Activated CD4-positive, CD25-positive, alpha-beta regulatory T cell (primary cell): ENCODE data around the gene IL1RL2.

Experiments
- DNase-seq, 4 experiments: peaks; one replicate each; lab custom pipeline; 2025; lab: John Stamatoyannopoulos, UW

Gene IL1RL2

DNA sequence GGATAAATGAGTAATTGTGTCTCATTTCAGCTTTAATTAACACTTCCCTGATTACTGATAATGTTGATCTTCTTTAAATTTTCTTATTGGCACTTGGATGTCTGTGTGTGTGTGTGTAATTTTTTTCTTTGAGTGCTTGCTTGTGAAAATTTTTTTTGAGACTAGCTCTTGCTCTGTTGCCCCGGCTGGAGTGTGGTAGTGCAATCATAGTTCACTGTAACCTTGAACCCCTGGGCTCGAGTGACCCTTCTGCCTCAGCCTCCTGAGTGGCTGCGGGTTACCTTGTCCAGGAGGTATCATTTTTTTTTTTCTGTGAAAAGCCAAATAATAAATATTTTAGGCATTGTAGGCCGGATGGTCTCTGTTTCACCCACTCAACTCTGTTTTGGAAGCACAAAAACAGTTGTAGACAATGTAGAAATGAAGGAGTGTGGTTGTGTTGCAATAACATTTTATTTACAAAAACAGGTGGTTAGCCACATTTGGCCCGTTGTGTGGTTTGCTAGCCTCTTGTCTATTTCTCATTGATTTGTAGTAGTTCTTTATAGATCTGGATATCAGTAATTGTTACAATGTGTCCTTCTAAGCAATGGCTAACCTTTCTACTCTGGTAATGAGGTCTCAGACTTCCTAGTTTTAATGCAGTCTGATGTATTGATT, 7.9 kb downstream of the IL1RL2 start:
- no peak for DNase-seq

DNA sequence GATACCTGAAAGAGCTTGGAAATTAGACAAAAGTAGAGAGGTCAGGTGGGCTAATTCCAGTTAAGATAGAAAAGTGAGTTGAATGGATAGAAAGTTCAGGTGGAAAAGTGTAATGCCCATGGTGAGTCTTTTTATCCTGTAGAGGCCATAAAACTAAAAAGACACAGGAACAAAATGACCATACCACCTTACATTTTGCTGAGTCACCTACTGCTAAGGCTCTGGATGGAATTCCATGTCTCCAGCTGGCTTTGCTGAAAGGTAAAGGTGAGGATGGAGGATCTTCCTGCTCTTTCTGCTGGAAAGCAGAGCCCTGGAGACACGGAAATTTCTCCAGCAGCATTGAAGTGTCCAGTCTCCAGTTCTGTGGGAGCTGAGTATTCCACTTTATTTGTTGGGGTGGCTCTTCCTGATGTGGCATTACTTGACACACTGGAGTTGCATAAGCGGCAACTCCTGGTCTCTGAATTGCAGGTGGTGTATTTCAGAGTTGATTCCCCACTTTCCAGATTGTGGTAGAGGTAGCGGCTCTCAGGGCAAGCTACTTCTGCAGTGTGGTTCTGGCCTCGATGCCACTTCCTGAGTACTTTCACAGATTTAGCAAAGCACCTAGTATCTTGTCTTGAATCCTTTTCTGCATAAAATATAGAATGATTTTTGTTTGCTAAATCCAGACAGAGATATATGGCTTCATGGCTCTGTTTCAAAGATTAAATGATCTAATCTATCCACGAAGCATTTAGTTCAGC, 10.7 kb downstream of the IL1RL2 start:
- DNase-seq = no peak

DNA sequence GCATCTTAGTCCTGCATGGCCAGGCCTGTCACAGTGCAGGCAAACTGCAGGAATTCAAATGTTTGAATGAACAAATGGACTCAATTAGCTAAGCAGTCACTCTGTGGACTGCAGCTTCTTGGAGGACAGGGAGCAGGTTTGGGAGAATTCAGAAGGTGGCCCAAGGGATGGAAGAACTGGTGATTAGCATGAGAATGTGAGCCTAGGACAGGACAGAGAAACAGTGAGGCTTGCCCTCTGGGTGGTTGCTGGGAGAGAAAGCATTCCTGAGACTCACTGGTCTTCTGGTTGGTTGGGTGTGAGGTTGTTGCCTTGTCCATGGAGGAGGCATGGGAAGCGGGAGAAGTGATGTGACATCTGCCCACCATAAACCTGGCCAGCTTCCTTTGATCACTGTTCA, 13.7 kb downstream of the IL1RL2 start:
- DNase-seq = no peak

- DNase-seq = no peak
Observed at GRCh38 chr2:102204638-102205037, 17.8 kb downstream of the IL1RL2 start.

- no peak for DNase-seq
Observed at GRCh38 chr2:102206666-102207341, 20.0 kb downstream of the IL1RL2 start.

DNA sequence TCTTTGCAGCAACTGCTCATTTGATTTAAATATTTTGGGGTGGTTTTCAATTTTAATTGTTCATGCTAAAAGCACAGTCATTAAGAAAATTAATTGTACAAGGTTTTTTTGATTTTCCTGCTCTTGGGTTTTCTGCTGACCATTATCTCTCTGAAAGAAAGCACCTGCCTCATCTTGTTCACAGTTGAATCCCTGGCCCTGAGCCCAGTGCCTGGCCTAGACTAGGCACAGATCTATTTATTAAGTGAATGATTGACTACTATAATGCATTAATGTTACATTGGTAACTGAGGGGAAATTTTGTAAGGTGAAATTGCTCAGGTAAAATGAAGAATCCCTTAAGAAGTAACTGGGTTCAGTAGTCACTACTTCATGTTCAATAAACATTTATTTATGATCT, 22.0 kb downstream of the IL1RL2 start:
- DNase-seq = no peak

- no peak for DNase-seq
Observed at GRCh38 chr2:102209474-102209873, 22.7 kb downstream of the IL1RL2 start.

DNA sequence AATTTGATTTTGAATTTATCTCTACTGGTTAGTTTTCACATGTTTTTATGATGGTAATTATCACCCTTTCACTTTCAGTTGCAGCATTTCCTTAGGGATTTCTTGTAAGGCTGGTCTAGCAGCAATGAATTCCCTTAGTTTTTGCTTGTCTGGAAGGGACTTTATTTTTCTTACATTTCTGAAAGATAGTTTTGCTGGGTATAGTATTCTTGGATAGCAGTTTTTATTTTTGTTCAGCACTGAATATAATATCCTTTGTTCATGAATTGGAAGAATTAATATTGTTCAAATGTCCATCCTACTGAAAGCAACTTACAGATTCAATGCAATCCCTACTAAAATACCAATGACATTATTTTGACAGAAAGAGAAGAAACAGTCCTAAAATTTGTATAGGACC, 30.2 kb downstream of the IL1RL2 start:
- no peak for DNase-seq

DNA sequence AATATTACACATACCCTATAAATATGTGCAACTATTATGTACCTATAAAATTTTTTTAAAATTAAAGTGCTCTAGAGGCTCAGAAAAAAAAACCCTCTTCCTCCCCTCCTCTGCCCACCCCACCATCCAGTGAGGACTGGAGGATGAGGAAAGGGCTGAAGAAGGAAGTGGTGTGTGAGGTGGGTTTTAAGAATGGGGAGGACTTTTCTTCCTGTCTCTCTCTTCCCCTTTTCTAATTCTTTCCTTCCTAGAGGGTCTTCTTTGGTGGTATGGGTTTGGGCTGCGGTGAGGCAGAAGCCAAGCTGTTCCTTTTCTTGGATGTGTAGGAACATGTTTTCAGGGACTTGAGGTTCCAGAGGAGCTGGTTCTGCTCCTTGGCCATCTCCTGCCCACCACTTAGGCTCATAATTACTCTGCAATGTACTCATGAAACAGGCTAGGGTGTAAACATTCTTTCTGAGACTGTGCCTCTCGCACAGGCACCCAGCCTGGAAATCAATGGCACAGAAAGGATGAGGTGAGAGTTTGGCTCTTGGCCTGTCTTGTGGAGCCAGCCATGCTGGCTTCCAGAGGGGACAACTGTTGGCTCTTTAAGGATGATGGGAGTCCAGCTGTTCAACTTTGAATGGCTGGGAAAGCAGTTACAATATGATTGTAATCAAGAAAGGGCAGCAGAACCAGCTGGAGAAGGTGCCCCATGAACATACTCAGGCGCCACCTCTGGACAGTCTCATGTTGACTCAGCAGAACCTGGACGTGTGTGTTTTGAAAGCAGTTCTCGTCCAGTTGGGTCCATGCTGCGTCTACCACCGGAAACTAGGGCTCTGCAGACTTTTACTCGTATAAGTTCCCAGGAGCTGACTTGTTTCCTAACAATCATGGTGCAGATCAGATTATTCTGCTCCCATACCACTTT, 38.3 kb downstream of the IL1RL2 start:
- no peak for DNase-seq

GRCh38 chr2:102226171-102226570, 39.3 kb downstream of the IL1RL2 start:
- no peak for DNase-seq

- DNase-seq = no peak
Observed at GRCh38 chr2:102226612-102227391, 40.0 kb downstream of the IL1RL2 start.

DNA sequence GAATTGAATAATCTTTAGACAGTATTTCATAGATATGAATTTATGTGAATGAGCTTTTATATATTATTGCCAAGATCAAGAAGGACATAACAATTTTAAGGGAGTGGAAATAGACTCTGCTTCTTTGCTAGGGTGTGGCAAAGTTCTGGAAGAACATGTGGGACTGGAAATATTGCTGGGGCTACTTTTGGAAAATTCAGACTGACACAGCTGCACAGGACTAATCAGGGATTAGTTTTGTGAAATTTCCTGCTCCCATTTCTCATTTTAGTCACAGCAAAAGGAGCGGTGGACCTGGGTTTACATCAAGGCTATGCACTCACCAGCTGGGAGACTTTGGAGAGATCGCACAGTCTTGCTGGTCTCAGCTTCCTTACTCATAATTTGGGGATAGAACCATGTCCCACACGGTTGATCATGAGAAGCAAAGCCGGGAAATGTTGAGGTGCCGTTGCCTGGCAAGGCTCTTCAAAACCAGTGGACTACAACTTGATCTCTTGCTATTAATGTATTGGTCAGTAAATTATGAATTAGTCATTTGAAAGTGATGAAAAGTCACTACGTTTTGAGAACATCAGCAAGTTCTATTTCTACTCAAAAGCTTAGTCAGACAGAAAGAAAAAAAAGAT, 42.4 kb downstream of the IL1RL2 start:
- no peak for DNase-seq

DNA sequence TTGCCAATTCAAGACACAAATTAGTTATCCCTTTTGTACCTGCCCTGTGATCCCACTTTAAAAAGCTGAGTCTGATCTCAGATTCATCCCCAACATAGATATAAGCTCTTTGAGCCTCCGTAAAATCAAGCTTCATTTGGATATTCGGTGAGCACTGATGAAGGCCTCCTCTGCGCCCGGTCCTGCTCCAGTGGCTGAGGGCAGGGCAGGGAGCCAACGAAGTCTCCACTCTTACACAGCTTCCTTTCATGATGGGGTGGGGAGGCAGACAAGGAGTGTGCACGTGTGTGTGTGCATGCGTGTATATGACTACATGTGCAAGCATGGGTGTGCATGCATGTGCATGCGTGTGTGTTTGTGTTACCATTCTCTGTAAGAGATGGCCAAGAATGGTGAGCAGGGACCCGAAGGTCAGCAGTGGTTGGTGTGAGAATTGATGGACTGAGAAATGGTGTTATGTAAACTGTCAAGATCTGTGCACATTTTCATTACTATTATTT, 43.6 kb downstream of the IL1RL2 start:
- no peak for DNase-seq

- no peak for DNase-seq
Observed at GRCh38 chr2:102233132-102233884, 46.5 kb downstream of the IL1RL2 start.

DNA sequence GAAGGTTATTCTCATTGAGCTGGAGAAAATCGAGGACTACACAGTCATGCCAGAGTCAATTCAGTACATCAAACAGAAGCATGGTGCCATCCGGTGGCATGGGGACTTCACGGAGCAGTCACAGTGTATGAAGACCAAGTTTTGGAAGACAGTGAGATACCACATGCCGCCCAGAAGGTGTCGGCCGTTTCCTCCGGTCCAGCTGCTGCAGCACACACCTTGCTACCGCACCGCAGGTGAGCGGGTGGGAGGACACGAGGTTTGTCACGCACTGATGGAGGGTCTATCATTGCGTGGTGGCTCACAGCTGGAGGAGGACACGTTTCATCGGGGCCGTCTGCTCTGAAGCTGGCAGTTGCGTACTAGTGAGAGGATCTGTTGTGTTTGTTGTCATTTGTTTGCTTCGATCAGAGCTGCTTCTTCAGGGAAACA, 48.2 kb downstream of the IL1RL2 start:
- DNase-seq = no peak

DNA sequence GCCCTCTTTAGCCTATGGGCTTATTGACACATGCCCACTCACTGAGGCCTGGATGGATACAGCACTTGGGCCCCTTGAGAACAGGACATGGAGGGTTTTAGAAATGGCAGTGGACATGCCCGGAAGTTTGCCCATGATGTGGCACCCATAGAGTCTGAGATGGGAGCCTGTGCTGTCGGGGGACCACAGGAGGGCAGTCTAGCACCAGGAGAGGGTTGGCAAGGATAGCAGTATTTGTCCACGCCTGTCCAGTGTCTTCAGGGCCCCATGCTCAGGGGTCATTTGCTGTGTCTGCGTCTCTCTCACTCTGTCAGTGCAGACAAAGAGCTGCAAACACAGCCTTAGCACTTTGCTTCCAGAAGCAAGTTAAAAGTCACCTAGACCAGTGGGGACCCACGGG, 48.7 kb downstream of the IL1RL2 start:
- DNase-seq = no peak

- DNase-seq = no peak
Observed at GRCh38 chr2:102236132-102236531, 49.3 kb downstream of the IL1RL2 start.

- no peak for DNase-seq
Observed at GRCh38 chr2:102237176-102237575, 50.4 kb downstream of the IL1RL2 start.

- DNase-seq = peak in 1 of 4 experiments; percentile 31
Observed at GRCh38 chr2:102238039-102238756, 51.4 kb downstream of the IL1RL2 start.
